ENCODE data around the gene VWA5B2. TPM values are rescaled to one million over a fixed set of nuclear protein-coding genes. Genes with fewer than 3 reads are reported as not detected.

VWA5B2 gene
- total and polyA plus RNA-seq, 9 of the 15 experiments (the other 6 are each of a cell fraction or from before 2014, with no cell fraction given): 0.04 TPM; not detected in 8

DNA sequence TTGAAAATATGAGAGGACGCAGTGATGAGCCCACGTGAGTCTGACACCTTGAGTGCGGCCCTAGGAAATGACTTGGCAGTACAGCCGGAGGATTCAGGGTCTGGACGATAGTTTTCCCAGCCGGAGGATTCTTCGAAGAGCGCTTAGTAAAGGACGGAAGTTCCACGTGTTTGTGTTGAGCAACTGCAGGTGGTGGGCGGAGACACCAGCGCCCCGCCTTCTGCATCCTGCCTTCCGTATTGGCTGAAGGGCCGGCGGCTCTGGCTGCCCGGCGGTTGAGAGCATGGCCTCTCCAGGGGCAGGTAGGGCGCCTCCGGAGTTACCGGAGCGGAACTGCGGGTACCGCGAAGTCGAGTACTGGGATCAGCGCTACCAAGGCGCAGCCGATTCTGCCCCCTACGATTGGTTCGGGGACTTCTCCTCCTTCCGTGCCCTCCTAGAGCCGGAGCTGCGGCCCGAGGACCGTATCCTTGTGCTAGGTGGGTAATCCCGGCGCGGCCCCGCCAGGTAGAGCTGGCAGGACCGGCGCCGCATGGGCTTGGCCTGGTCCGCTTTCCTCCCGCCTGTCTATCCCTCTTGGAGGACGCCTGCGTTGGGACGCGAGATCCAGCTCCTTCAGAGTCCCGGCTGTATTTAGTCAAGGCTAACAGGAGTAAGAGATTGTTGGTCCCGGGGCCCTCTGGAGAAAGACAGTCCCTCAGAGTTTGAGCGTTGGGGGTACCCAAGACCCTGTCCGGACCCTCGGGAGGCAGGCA is 20.2 kb downstream of the VWA5B2 start, which contains the start of gene EEF1AKMT4 (continued):
- TF ChIP-seq ZNF407 (IDR thresholded peaks at IDR 0.05; ENCODE audit: low read depth) (no peak), CBX2 (IDR thresholded peaks at IDR 0.05; ENCODE audit: insufficient read depth, low read length, poor library complexity, severe bottlenecking) (no peak), NR2C1 (IDR thresholded peaks at IDR 0.05) (no peak), NR2C1 (tag; IDR thresholded peaks at IDR 0.05) (no peak)
- TF ChIP-seq, protein P1, sequence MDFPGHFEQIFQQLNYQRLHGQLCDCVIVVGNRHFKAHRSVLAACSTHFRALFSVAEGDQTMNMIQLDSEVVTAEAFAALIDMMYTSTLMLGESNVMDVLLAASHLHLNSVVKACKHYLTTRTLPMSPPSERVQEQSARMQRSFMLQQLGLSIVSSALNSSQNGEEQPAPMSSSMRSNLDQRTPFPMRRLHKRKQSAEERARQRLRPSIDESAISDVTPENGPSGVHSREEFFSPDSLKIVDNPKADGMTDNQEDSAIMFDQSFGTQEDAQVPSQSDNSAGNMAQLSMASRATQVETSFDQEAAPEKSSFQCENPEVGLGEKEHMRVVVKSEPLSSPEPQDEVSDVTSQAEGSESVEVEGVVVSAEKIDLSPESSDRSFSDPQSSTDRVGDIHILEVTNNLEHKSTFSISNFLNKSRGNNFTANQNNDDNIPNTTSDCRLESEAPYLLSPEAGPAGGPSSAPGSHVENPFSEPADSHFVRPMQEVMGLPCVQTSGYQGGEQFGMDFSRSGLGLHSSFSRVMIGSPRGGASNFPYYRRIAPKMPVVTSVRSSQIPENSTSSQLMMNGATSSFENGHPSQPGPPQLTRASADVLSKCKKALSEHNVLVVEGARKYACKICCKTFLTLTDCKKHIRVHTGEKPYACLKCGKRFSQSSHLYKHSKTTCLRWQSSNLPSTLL (IDR thresholded peaks at IDR 0.05): no peak
- TF ChIP-seq, protein P2, sequence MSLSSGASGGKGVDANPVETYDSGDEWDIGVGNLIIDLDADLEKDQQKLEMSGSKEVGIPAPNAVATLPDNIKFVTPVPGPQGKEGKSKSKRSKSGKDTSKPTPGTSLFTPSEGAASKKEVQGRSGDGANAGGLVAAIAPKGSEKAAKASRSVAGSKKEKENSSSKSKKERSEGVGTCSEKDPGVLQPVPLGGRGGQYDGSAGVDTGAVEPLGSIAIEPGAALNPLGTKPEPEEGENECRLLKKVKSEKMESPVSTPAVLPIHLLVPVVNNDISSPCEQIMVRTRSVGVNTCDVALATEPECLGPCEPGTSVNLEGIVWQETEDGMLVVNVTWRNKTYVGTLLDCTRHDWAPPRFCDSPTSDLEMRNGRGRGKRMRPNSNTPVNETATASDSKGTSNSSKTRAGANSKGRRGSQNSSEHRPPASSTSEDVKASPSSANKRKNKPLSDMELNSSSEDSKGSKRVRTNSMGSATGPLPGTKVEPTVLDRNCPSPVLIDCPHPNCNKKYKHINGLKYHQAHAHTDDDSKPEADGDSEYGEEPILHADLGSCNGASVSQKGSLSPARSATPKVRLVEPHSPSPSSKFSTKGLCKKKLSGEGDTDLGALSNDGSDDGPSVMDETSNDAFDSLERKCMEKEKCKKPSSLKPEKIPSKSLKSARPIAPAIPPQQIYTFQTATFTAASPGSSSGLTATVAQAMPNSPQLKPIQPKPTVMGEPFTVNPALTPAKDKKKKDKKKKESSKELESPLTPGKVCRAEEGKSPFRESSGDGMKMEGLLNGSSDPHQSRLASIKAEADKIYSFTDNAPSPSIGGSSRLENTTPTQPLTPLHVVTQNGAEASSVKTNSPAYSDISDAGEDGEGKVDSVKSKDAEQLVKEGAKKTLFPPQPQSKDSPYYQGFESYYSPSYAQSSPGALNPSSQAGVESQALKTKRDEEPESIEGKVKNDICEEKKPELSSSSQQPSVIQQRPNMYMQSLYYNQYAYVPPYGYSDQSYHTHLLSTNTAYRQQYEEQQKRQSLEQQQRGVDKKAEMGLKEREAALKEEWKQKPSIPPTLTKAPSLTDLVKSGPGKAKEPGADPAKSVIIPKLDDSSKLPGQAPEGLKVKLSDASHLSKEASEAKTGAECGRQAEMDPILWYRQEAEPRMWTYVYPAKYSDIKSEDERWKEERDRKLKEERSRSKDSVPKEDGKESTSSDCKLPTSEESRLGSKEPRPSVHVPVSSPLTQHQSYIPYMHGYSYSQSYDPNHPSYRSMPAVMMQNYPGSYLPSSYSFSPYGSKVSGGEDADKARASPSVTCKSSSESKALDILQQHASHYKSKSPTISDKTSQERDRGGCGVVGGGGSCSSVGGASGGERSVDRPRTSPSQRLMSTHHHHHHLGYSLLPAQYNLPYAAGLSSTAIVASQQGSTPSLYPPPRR (CRISPR knock-in tag; IDR thresholded peaks at IDR 0.05; ENCODE audit: borderline replicate concordance): no peak

Data from K562 (cell line).